Calu3 (cell line): ENCODE results near the gene MMEL1. TPM values are rescaled to one million over a fixed set of nuclear protein-coding genes. Genes with fewer than 3 reads are reported as not detected.

ENCODE experiments used
- BruUV-seq: library from RNA; stranded (reverse); fragments of 400-500 nt; replicated peaks from 2 replicates; lab custom pipeline; 2021; lab: Mats Ljungman, UMichigan
- CTCF ChIA-PET: fragments of 300-600 bp; sonication (Branson Sonifier 250); formaldehyde crosslinking; loops from one replicate; lab custom pipeline; 2022; ENCODE audit warnings: antibody characterized with exemption; lab: Charles Lee
- DNase-seq: peaks from one replicate; pipeline ENCODE4 v3.0.0; 2022
- H3K27ac Mint-ChIP-seq: one replicate; pipeline ENCODE4 v1.8.0; 2022; ENCODE audit warnings: mixed read lengths; ENCODE audit not compliant: unreplicated experiment
- H3K27me3 Mint-ChIP-seq: one replicate; pipeline ENCODE4 v1.8.0; 2022; ENCODE audit warnings: mixed read lengths; ENCODE audit not compliant: unreplicated experiment
- H3K36me3 Mint-ChIP-seq: one replicate; pipeline ENCODE4 v1.8.0; 2022; ENCODE audit warnings: mild to moderate bottlenecking, moderate library complexity, mixed read lengths; ENCODE audit not compliant: insufficient read depth, unreplicated experiment
- H3K4me1 Mint-ChIP-seq: one replicate; pipeline ENCODE4 v1.8.0; 2022; ENCODE audit warnings: mild to moderate bottlenecking, low read depth, mixed read lengths; ENCODE audit not compliant: unreplicated experiment
- H3K4me3 Mint-ChIP-seq: one replicate; pipeline ENCODE4 v1.8.0; 2022; ENCODE audit warnings: mild to moderate bottlenecking, low read depth, moderate library complexity, mixed read lengths; ENCODE audit not compliant: unreplicated experiment
- H3K9me3 Mint-ChIP-seq: one replicate; pipeline ENCODE4 v1.8.0; 2022; ENCODE audit warnings: low read depth, mixed read lengths; ENCODE audit not compliant: unreplicated experiment
- CTCF ChIP-seq: fragments of 200-600 bp; IDR thresholded peaks from one replicate; pipeline ENCODE4 v1.8.0; 2022; ENCODE audit warnings: antibody characterized with exemption; ENCODE audit not compliant: unreplicated experiment
- intact Hi-C: fragments of 100-400 bp; cut with micrococcal nuclease; formaldehyde crosslinking; loops from one replicate; pipeline ENCODE4 v1.10.0; 2022; ENCODE audit not compliant: unreplicated experiment
- total RNA-seq: library from RNA; stranded (reverse); gene quantifications from 2 replicates; pipeline ENCODE4 v1.2.3, GENCODE V29; 2022

Gene MMEL1
- total RNA-seq, 1 experiment from 2014 or later: 5.6 TPM

- H3K36me3 Mint-ChIP-seq: peaks cover 31% of the 10 kb centered on the region
- BruUV-seq: no TSS peak
- H3K4me1 Mint-ChIP-seq: peaks cover 8% of the 10 kb centered on the region
- TF ChIP-seq CTCF: no peak
- DNase-seq: no peak
- H3K9me3 Mint-ChIP-seq: no peaks in the 10 kb centered on the region
- no peak overlapping the region for H3K4me3 Mint-ChIP-seq
- CTCF ChIA-PET: no interaction called here
- intact Hi-C loops: no loop called here
- no peaks in the 10 kb centered on the region for H3K27me3 Mint-ChIP-seq
- H3K27ac Mint-ChIP-seq: peak overlapping the region; percentile 47
Measured at GRCh38 chr1:2558420-2558819, 74.4 kb downstream of the MMEL1 start.

GRCh38 chr1:2557482-2558400, 75.1 kb downstream of the MMEL1 start:
- peak overlapping the region; percentile 90 for H3K4me3 Mint-ChIP-seq
- no peaks in the 10 kb centered on the region for H3K27me3 Mint-ChIP-seq
- peaks cover 8% of the 10 kb centered on the region for H3K4me1 Mint-ChIP-seq
- intact Hi-C loops: no loop called here
- no peaks in the 10 kb centered on the region for H3K9me3 Mint-ChIP-seq
- H3K27ac Mint-ChIP-seq: no peak overlapping the region
- no peak for DNase-seq
- peaks cover 31% of the 10 kb centered on the region for H3K36me3 Mint-ChIP-seq
- no TSS peak for BruUV-seq
- CTCF ChIA-PET: no interaction called here
- TF ChIP-seq CTCF: no peak

- DNase-seq: no peak
- Mint-ChIP-seq H3K4me1 (peaks cover 8% of the 10 kb centered on the region), H3K27ac (peak overlapping the region; percentile 95), H3K36me3 (peaks cover 31% of the 10 kb centered on the region), H3K9me3 (no peaks in the 10 kb centered on the region), H3K4me3 (peak overlapping the region; percentile 90), H3K27me3 (no peaks in the 10 kb centered on the region)
- CTCF ChIA-PET: interaction anchor here (1.2 kb wide), 1 partner anchor 18 kb away, joined by 5 read pairs; no protein-coding TSS in a partner anchor
- BruUV-seq: TSS peak; percentile 61
- TF ChIP-seq CTCF: peak; percentile 13
- intact Hi-C loops: no loop called here
Measured at GRCh38 chr1:2556678-2557481, 75.9 kb downstream of the MMEL1 start.

GRCh38 chr1:2556277-2556677, 76.5 kb downstream of the MMEL1 start, which contains the start of gene TNFRSF14:
Gene TNFRSF14 (plus strand): TSS chr1:2556371. CDS start chr1:2556665, 294 bp downstream.
- Mint-ChIP-seq H3K4me3 (peak within 1 kb of the TSS; percentile 90), H3K27ac (peak within 1 kb of the TSS; percentile 95), H3K27me3 (no peaks in the 10 kb centered on the region), H3K36me3 (peaks cover 28% of the 10 kb centered on the region), H3K9me3 (no peaks in the 10 kb centered on the region), H3K4me1 (peaks cover 8% of the 10 kb centered on the region)
- no TSS peak for BruUV-seq
- intact Hi-C loops: no loop called here
- CTCF ChIA-PET: interaction anchor here (0.8 to 1.2 kb wide), 3 partner anchors 9 to 27 kb away, joined by 3 to 5 read pairs (median 3); no protein-coding TSS in a partner anchor
- TF ChIP-seq CTCF: no peak
- DNase-seq: peak; percentile 29
